Measurements from ENCODE around the gene NFATC4. TPM values are rescaled to one million over a fixed set of nuclear protein-coding genes. Genes with fewer than 3 reads are reported as not detected.
A peak's percentile ranks its signal among the peaks of the same experiment; 100 is the strongest.

The NFATC4 gene
- total and polyA plus RNA-seq, 11 donors: 6.5 to 23.0 (median 12.5) TPM

- H3K4me3 ChIP-seq: no peak overlapping the region
- intact Hi-C loops (cut with DNase I): no loop called here
- H3K27ac ChIP-seq: no peak overlapping the region
- no peak for DNase-seq
- H3K36me3 ChIP-seq: no peaks in the 10 kb centered on the region
- no peak for ATAC-seq
- no peak for TF ChIP-seq CTCF (IDR thresholded peaks at IDR 0.05)
- no peak for TF ChIP-seq POLR2A (IDR thresholded peaks at IDR 0.05)
- peaks cover 0 to 27% (median 16%) of the 10 kb centered on the region in 12 donors for H3K4me1 ChIP-seq
- 45 to 57% (median 47%) methylated on average over 2 of the region's 2 CpGs for WGBS, 4 donors
- H3K9me3 ChIP-seq: no peaks in the 10 kb centered on the region
- peaks cover 0 to 22% (median 5%) of the 10 kb centered on the region in 9 donors for H3K27me3 ChIP-seq
These were observed 5.6 kb upstream of the NFATC4 start for GRCh38 chr14:24362241-24362960.

GRCh38 chr14:24363401-24363800, 4.6 kb upstream of the NFATC4 start:
- H3K4me1 ChIP-seq: peaks cover 0 to 33% (median 20%) of the 10 kb centered on the region in 12 donors
- H3K27me3 ChIP-seq: peaks cover 0 to 29% (median 6%) of the 10 kb centered on the region in 9 donors
- no peak for ATAC-seq
- H3K27ac ChIP-seq: no peak overlapping the region
- no peak overlapping the region for H3K4me3 ChIP-seq
- H3K36me3 ChIP-seq: no peaks in the 10 kb centered on the region
- 90 to 97% (median 93%) methylated on average over 5 of the region's 5 CpGs for WGBS, 4 donors
- no peak for TF ChIP-seq POLR2A (IDR thresholded peaks at IDR 0.05)
- no peak for TF ChIP-seq CTCF (IDR thresholded peaks at IDR 0.05)
- intact Hi-C loops (cut with DNase I): no loop called here
- H3K9me3 ChIP-seq: no peaks in the 10 kb centered on the region
- DNase-seq: no peak

- Histone ChIP-seq H3K4me1 (peaks cover 0 to 42% (median 20%) of the 10 kb centered on the region in 12 donors), H3K9me3 (no peaks in the 10 kb centered on the region), H3K27ac (peak overlapping the region in 9 of 12 donors; percentile 79 to 99 (median 90)), H3K4me3 (no peak overlapping the region), H3K27me3 (peaks cover 0 to 37% (median 6%) of the 10 kb centered on the region in 9 donors), H3K36me3 (no peaks in the 10 kb centered on the region)
- intact Hi-C loops (cut with DNase I): loop anchor here in 6 of 10 donors (1.0 to 5.0 kb wide), 5 partner anchors 37 to 67 kb away; no protein-coding TSS in a partner anchor
- ATAC-seq (no peak), DNase-seq (no peak)
- TF ChIP-seq CTCF (IDR thresholded peaks at IDR 0.05): no peak
- no peak for TF ChIP-seq POLR2A (IDR thresholded peaks at IDR 0.05)
- WGBS, 4 donors: 57 to 81% (median 70%) methylated on average over 1 of the region's 1 CpG
These were observed 3.1 kb upstream of the NFATC4 start for GRCh38 chr14:24364841-24365240.

- 13 to 16% (median 13%) methylated on average over 27 to 28 of the region's 28 CpGs for WGBS, 4 donors
- Histone ChIP-seq H3K36me3 (no peaks in the 10 kb centered on the region), H3K27me3 (peaks cover 0 to 37% (median 6%) of the 10 kb centered on the region in 9 donors), H3K4me1 (peaks cover 0 to 42% (median 20%) of the 10 kb centered on the region in 12 donors), H3K27ac (peak overlapping the region; percentile 77 to 99 (median 90)), H3K4me3 (peak overlapping the region; percentile 21 to 81 (median 57)), H3K9me3 (no peaks in the 10 kb centered on the region)
- intact Hi-C loops (cut with DNase I): loop anchor here (1.0 to 5.0 kb wide), 10 partner anchors 31 to 66 kb away; partner anchors contain the start of genes ADCY4 (in 4 of the 10), NYNRIN (in 2 of the 10), CBLN3 (in 1 of the 10) and KHNYN (in 1 of the 10)
- ATAC-seq (peak; percentile 36 to 59 (median 50)), DNase-seq (peak; percentile 85 to 89 (median 87))
- TF ChIP-seq POLR2A (IDR thresholded peaks at IDR 0.05) (no peak), CTCF (IDR thresholded peaks at IDR 0.05) (peak; percentile 71 to 90 (median 79))
These were observed 2.2 kb upstream of the NFATC4 start for GRCh38 chr14:24365600-24366412.
